ENCODE results near the gene CHRD.

Gene CHRD

DNA sequence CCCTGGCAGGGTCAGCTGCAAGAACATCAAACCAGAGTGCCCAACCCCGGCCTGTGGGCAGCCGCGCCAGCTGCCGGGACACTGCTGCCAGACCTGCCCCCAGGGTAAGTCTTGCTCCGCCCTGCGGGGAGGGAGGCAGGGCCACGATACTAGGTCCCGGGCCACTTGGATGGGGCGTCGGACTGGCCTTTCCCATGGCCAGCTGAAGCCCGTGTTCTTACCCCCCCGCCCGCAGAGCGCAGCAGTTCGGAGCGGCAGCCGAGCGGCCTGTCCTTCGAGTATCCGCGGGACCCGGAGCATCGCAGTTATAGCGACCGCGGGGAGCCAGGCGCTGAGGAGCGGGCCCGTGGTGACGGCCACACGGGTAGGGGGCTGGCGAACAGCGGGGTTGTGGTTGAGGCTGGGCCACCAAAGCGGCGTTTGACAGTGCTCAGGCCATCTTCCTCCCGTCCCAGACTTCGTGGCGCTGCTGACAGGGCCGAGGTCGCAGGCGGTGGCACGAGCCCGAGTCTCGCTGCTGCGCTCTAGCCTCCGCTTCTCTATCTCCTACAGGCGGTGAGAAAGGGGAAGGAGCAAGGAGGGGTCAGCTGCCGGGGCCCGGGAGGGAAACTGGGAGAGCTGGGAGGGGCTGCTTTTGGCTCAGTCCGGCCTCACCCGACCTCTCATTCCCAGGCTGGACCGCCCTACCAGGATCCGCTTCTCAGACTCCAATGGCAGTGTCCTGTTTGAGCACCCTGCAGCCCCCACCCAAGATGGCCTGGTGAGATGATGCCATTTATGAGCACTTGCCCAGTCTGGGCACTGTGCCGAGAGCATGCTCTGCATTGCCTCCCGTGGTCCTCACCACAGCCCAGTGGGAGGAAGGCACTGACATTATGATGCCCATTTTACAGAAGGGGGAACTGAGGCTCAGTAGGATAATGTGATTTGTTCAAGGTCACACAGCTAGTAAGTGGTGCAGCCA, 1.7 kb downstream of the CHRD start:
- in situ Hi-C loops (cut with HindIII; ENCODE audit: low pct_ligation_motif_present, low sequenced_read_pairs): no loop called here
- Histone ChIP-seq H3K36me3 (replicated peaks) (no peaks in the 10 kb centered on the region), H3K4me3 (ENCODE audit: low read depth, low read length) (no peak overlapping the region), H3K27me3 (replicated peaks) (peaks cover 38% of the 10 kb centered on the region), H3K27ac (no peak overlapping the region)
- no peak for DNase-seq
- TF ChIP-seq, protein P1, sequence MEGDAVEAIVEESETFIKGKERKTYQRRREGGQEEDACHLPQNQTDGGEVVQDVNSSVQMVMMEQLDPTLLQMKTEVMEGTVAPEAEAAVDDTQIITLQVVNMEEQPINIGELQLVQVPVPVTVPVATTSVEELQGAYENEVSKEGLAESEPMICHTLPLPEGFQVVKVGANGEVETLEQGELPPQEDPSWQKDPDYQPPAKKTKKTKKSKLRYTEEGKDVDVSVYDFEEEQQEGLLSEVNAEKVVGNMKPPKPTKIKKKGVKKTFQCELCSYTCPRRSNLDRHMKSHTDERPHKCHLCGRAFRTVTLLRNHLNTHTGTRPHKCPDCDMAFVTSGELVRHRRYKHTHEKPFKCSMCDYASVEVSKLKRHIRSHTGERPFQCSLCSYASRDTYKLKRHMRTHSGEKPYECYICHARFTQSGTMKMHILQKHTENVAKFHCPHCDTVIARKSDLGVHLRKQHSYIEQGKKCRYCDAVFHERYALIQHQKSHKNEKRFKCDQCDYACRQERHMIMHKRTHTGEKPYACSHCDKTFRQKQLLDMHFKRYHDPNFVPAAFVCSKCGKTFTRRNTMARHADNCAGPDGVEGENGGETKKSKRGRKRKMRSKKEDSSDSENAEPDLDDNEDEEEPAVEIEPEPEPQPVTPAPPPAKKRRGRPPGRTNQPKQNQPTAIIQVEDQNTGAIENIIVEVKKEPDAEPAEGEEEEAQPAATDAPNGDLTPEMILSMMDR (IDR thresholded peaks at IDR 0.05; ENCODE audit: low read depth, low read length, missing control alignments): no peak

- TF ChIP-seq, protein P1 (IDR thresholded peaks at IDR 0.05; ENCODE audit: low read depth, low read length, missing control alignments): no peak
- H3K27ac ChIP-seq: no peak overlapping the region
- no peak for DNase-seq
- in situ Hi-C loops (cut with HindIII; ENCODE audit: low pct_ligation_motif_present, low sequenced_read_pairs): no loop called here
- no peaks in the 10 kb centered on the region for H3K36me3 ChIP-seq (replicated peaks)
- peaks cover 38% of the 10 kb centered on the region for H3K27me3 ChIP-seq (replicated peaks)
- H3K4me3 ChIP-seq (ENCODE audit: low read depth, low read length): no peak overlapping the region
These were observed 2.6 kb downstream of the CHRD start for GRCh38 chr3:184382326-184383032.

GRCh38 chr3:184383033-184383740, 3.3 kb downstream of the CHRD start:
- Histone ChIP-seq H3K36me3 (replicated peaks) (no peaks in the 10 kb centered on the region), H3K27ac (no peak overlapping the region), H3K27me3 (replicated peaks) (peaks cover 34% of the 10 kb centered on the region), H3K4me3 (ENCODE audit: low read depth, low read length) (no peak overlapping the region)
- DNase-seq: no peak
- in situ Hi-C loops (cut with HindIII; ENCODE audit: low pct_ligation_motif_present, low sequenced_read_pairs): no loop called here
- TF ChIP-seq, protein P1 (IDR thresholded peaks at IDR 0.05; ENCODE audit: low read depth, low read length, missing control alignments): no peak

GRCh38 chr3:184384342-184384741, 4.5 kb downstream of the CHRD start:
- Histone ChIP-seq H3K27me3 (replicated peaks) (peaks cover 29% of the 10 kb centered on the region), H3K36me3 (replicated peaks) (no peaks in the 10 kb centered on the region), H3K4me3 (ENCODE audit: low read depth, low read length) (no peak overlapping the region), H3K27ac (no peak overlapping the region)
- TF ChIP-seq, protein P1 (IDR thresholded peaks at IDR 0.05; ENCODE audit: low read depth, low read length, missing control alignments): no peak
- in situ Hi-C loops (cut with HindIII; ENCODE audit: low pct_ligation_motif_present, low sequenced_read_pairs): no loop called here
- DNase-seq: no peak

GRCh38 chr3:184384856-184385422, 5.1 kb downstream of the CHRD start:
- no peak overlapping the region for H3K4me3 ChIP-seq (ENCODE audit: low read depth, low read length)
- H3K27me3 ChIP-seq (replicated peaks): peaks cover 28% of the 10 kb centered on the region
- in situ Hi-C loops (cut with HindIII; ENCODE audit: low pct_ligation_motif_present, low sequenced_read_pairs): no loop called here
- DNase-seq: no peak
- no peak overlapping the region for H3K27ac ChIP-seq
- TF ChIP-seq, protein P1 (IDR thresholded peaks at IDR 0.05; ENCODE audit: low read depth, low read length, missing control alignments): no peak
- no peaks in the 10 kb centered on the region for H3K36me3 ChIP-seq (replicated peaks)
